ENCODE measurements around the gene NUDT14.

DNA sequence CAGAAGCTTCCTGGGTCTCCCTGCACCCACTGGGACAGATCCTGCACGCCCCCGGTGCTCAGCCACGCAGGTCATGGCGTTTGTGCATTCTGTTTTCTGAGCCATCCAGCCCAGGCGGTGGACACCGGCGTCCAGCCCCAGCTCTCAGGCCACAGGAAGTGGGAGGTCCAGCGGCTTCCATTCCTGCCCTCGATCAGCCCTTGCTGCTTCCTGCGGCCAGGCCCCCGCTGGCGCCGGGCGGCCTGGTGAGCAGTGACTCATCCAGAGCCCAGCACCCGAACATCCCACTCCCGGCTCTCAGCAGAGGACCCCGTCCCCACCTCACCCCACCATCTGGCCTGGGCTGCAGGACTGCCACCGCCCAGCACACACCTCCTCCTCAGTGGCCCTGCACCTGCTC, 18.0 kb upstream of the NUDT14 start:
- TF ChIP-seq MXI1 (IDR thresholded peaks at IDR 0.05; ENCODE audit: borderline replicate concordance, low read depth, low read length) (no peak), POLR2A (IDR thresholded peaks at IDR 0.05; ENCODE audit: low read depth, low read length) (no peak), FOS (IDR thresholded peaks at IDR 0.05; ENCODE audit: low read depth, low read length) (no peak), RAD21 (IDR thresholded peaks at IDR 0.05; ENCODE audit: low read length) (no peak), USF2 (IDR thresholded peaks at IDR 0.05; ENCODE audit: low read depth, low read length) (no peak), NFE2L2 (IDR thresholded peaks at IDR 0.05; ENCODE audit: low read depth, low read length) (no peak), RFX5 (IDR thresholded peaks at IDR 0.05; ENCODE audit: low read depth, low read length) (no peak), CEBPB (IDR thresholded peaks at IDR 0.05; ENCODE audit: low read depth, low read length) (no peak), BHLHE40 (IDR thresholded peaks at IDR 0.05; ENCODE audit: low read depth, low read length) (no peak), RCOR1 (IDR thresholded peaks at IDR 0.05; ENCODE audit: insufficient replicate concordance, low read length) (no peak)
- TF ChIP-seq, protein P1, sequence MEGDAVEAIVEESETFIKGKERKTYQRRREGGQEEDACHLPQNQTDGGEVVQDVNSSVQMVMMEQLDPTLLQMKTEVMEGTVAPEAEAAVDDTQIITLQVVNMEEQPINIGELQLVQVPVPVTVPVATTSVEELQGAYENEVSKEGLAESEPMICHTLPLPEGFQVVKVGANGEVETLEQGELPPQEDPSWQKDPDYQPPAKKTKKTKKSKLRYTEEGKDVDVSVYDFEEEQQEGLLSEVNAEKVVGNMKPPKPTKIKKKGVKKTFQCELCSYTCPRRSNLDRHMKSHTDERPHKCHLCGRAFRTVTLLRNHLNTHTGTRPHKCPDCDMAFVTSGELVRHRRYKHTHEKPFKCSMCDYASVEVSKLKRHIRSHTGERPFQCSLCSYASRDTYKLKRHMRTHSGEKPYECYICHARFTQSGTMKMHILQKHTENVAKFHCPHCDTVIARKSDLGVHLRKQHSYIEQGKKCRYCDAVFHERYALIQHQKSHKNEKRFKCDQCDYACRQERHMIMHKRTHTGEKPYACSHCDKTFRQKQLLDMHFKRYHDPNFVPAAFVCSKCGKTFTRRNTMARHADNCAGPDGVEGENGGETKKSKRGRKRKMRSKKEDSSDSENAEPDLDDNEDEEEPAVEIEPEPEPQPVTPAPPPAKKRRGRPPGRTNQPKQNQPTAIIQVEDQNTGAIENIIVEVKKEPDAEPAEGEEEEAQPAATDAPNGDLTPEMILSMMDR (conservative IDR thresholded peaks at IDR 0.05; ENCODE audit: low read depth, low read length), result no peak
